HG03442 (cell line): Measurements from ENCODE around the gene C11orf65.
"Not testable (repeated sequence)": the region's sequence is repeated elsewhere in the genome, so short reads cannot be mapped to it uniquely, and the experiment has no call there.

Experiments
- ATAC-seq: cut with Tn5 transposase; IDR thresholded peaks from one replicate; pipeline ENCODE4 v1.9.1; 2021; ENCODE audit warnings: mild to moderate bottlenecking, moderate library complexity; ENCODE audit not compliant: unreplicated experiment

Gene C11orf65

GRCh38 chr11:108373505-108373904 lies 93.8 kb downstream of the C11orf65 start:
- not testable (repeated sequence) for ATAC-seq

- ATAC-seq, result no peak
Measured at GRCh38 chr11:108370990-108371389, 96.3 kb downstream of the C11orf65 start.

GRCh38 chr11:108370315-108370714 lies 97.0 kb downstream of the C11orf65 start:
- no peak for ATAC-seq

GRCh38 chr11:108369064-108369463 lies 98.3 kb downstream of the C11orf65 start:
- no peak for ATAC-seq

- no peak for ATAC-seq
Measured at GRCh38 chr11:108368134-108368533, 99.2 kb downstream of the C11orf65 start.

GRCh38 chr11:108364159-108364558 lies 103.2 kb downstream of the C11orf65 start:
- ATAC-seq, result no peak

GRCh38 chr11:108351468-108351867 lies 115.9 kb downstream of the C11orf65 start:
- no peak for ATAC-seq

GRCh38 chr11:108346451-108346850 lies 120.9 kb downstream of the C11orf65 start:
- ATAC-seq, result no peak

- ATAC-seq, result no peak
Measured at GRCh38 chr11:108345767-108346166, 121.6 kb downstream of the C11orf65 start.

GRCh38 chr11:108343714-108344113 lies 123.6 kb downstream of the C11orf65 start:
- ATAC-seq, result no peak

GRCh38 chr11:108341654-108342053 lies 125.7 kb downstream of the C11orf65 start:
- ATAC-seq, result no peak

GRCh38 chr11:108340973-108341372 lies 126.4 kb downstream of the C11orf65 start:
- no peak for ATAC-seq

GRCh38 chr11:108338750-108339149 lies 128.6 kb downstream of the C11orf65 start:
- no peak for ATAC-seq

GRCh38 chr11:108333403-108333899 lies 133.9 kb downstream of the C11orf65 start:
- no peak for ATAC-seq
